B cell (primary cell): ENCODE measurements around the gene PLCB1.
A peak's percentile ranks its signal among the peaks of the same experiment; 100 is the strongest.

Source experiments
- EZH2 ChIP-seq: IDR thresholded peaks from 2 replicates; pipeline ENCODE4 v1.6.1; 2012; ENCODE audit warnings: borderline replicate concordance, low read depth, mild to moderate bottlenecking, moderate library complexity, low read length; ENCODE audit not compliant: insufficient read depth, poor library complexity, severe bottlenecking
- TF ChIP-seq, protein P1 (sequence below): fragments of 200-600 bp; IDR thresholded peaks from one replicate; pipeline ENCODE4 v1.8.0; 2022; ENCODE audit warnings: antibody characterized with exemption, mild to moderate bottlenecking

DNA sequence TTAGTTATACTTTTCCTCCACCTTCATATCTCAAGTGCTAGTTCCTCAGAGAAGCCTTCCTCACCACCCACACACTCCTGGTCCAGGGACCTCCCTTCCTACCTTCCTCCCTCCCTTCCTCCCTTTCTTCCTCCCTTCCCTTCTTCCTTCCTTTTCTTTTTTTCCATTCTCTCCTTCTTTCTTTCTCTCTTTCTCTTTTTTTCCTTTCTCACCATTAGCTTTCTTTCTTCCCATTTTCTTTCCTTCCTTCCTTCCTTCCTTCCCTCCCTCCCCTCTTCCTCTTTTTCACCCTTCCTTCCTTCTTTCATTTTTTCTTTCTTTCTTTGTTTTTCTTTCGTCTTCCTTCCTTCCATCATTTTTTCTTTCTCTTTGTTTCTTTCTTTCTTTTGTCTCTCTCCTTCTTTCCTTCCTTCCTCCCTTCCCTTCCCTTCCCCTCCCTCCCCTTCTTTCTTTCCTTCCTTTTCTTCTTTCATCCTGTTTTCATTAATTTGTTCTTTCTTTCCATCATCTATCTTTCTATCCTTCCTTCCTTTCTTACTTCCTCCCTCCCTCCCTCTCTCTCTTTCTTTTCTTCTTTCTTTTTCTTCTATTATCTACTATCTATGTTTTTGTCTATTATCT, 416.0 kb downstream of the PLCB1 start:
- TF ChIP-seq, protein P1, sequence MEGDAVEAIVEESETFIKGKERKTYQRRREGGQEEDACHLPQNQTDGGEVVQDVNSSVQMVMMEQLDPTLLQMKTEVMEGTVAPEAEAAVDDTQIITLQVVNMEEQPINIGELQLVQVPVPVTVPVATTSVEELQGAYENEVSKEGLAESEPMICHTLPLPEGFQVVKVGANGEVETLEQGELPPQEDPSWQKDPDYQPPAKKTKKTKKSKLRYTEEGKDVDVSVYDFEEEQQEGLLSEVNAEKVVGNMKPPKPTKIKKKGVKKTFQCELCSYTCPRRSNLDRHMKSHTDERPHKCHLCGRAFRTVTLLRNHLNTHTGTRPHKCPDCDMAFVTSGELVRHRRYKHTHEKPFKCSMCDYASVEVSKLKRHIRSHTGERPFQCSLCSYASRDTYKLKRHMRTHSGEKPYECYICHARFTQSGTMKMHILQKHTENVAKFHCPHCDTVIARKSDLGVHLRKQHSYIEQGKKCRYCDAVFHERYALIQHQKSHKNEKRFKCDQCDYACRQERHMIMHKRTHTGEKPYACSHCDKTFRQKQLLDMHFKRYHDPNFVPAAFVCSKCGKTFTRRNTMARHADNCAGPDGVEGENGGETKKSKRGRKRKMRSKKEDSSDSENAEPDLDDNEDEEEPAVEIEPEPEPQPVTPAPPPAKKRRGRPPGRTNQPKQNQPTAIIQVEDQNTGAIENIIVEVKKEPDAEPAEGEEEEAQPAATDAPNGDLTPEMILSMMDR: peak; percentile 43
- no peak for TF ChIP-seq EZH2
